NCI-H2227 (cell line): Measurements from ENCODE around the gene MOSMO.
A peak's percentile ranks its signal among the peaks of the same experiment; 100 is the strongest.
"Not testable (repeated sequence)": the region's sequence is repeated elsewhere in the genome, so short reads cannot be mapped to it uniquely, and the experiment has no call there.

Experiments used
- DNase-seq: peaks from one replicate; lab custom pipeline; 2025; ENCODE audit not compliant: unreplicated experiment; lab: John Stamatoyannopoulos, UW

Gene MOSMO

DNA sequence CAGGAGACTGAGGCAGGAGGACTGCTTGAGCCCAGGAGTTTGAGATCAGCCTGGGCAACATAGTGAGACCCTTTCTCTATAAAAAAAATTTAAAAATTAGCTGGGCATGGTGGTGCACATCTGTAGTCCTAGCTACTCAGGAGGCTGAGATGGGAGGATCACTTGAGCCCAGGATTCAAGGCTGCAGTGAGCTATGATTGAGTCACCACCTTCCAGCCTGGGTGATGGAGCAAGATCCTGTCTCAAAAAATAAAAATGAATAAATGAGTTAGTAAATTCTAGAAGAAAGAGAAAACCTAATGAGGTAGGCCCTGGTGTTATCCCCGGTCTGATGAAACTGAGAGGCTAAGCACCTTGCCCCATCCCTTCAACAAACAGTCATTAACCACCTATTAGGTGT lies 5.9 kb upstream of the MOSMO start:
- DNase-seq: not testable (repeated sequence)

DNA sequence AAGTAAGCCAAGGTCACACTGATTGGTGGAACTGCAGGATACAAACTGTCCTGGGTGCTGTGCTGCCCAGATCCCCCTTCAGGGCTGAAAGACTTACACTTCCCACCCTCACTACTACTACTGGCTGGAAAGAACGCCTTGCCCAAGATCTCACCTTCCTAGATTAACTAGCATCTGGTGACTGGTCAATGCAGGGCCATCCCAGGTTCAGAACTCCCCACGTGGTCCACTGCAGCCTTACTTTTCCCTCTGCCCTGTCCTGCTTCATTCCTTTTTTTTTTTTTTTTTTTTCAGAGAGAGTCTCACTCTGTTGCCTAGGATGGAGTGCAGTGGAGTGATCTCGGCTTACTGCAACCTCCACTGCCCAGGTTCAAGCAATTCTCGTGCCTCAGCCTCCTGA lies 4.7 kb upstream of the MOSMO start:
- no peak for DNase-seq

DNA sequence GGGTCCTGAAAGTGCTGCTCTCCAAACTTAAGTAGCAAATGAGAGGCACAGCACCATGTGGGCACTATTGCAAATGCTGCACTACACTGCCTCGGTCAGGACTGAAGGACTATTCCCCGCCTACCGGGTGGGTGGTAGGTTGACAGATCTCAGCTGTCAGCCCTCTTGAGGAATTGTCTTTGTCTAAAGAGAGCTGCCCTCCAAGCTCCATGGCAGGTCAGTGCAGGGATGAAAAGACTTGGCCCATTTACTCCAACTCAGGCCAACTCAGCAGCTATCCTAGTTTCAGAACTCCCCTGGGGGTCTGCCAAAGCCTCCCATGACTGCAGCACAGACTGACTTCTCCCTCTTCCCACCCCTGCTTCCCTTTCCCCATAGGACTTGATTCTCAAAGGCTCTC lies 3.6 kb upstream of the MOSMO start:
- no peak for DNase-seq

DNA sequence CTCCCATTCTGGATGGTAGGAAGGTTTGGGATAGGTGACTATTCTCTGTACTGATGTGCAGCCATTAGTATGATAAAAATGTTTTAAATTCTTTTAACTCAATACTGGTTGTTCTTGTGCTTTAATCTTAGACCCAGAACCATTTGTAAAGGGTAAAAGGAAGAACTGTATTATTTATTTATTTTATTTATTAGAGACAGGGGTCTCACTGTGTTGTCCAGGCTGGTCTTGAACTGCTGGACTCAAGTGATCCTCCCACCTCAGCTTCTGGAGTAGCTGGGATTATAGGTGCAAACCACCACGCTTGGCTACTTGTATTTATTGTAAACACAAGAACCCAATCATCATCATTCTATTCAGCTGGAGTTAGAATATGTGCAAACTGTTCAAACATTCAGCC lies 2.2 kb upstream of the MOSMO start:
- no peak for DNase-seq

DNA sequence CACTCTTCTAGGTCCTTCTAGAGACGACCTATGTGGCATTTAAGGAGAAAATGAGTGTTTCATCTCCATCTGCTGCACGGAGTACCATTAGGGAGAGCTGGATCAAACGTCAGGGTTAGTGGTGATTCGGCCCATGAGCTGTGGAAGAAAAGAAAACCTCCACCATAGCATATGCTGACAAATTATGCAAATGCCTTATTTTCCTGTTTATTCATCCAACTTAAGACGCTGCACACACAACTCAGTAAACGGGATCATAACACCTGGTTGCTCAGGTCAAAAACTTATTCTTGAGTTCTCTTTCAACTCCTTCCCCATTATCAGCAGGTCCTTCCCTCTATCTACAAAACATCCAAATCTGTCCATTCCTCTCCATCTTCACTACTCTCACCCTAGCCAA lies 1.3 kb upstream of the MOSMO start:
- no peak for DNase-seq

DNA sequence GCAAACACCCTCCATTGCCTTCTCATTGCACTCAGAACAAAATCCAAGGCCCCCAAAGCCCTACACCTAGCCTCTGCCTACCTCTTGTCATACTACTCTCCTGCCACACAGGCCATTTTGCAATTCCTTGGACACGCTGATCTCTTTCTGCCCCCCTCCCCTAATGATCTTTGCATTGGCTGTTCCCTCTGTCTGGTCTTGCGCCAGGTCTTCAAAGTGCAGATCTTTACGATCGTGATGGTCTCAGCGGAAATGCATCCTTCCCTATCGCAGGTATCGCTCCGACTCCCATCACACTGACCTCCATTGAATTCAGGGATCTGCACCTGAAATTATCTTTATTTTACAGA lies 777 bp upstream of the MOSMO start:
- no peak for DNase-seq

DNA sequence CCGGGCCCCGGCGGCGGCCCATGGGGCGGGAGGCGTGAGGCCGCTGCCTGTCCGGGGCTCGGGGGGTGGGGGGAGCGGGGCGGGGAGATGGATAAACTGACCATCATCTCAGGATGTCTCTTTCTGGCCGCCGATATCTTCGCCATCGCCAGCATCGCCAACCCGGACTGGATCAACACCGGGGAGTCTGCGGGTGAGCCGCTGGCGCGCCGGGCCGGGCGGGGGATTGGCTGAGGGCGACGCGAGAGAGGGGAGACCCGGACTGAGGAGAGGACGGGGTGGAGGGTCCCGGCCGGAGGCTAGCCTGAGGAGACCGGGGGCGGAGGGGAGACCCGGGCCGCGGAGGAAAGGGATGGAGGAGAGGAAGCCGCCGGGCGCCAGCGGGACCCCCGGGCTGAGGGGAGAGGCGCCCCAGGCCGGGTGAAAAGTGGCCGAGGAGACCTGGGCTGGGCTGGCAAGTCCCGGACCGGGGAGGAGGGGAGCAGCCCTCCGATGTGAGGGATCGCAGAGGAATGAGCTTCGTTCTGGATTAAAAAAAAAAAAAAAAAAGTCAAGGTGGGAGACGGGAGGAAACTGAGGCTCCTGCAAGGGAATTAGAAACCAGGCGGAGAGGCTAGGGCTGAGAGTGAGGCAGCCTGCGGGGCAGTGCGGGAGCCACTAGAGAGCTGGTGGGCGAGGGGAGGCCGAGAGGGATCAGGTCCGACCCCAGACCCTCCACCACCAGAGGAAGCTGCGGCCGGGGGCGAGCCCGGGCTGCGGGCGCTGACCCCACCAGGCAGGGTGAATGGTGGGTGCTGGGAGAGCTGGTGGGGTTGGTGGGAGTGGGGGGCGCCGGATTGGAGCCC lies 526 bp downstream of the MOSMO start:
- peak; percentile 50 for DNase-seq

DNA sequence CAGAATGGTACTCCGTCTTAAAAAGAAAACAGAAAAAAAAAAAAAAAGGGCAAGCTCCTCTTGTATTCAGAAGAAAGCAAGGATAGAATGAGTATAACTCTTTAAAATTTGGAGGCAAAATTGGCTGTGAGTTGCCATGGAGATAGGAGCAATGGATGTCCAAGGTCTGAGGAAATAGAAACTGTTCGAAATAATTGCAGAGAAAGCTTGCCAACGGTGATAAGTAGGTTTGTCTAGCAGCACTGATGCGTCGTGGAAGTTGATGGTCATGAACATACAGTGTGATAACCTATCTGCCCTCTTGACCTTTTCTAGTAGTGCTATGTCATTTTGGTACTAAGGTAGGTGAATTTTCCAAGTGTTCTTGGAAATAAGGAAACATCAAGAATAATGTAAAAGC lies 3.0 kb downstream of the MOSMO start:
- no peak for DNase-seq

DNA sequence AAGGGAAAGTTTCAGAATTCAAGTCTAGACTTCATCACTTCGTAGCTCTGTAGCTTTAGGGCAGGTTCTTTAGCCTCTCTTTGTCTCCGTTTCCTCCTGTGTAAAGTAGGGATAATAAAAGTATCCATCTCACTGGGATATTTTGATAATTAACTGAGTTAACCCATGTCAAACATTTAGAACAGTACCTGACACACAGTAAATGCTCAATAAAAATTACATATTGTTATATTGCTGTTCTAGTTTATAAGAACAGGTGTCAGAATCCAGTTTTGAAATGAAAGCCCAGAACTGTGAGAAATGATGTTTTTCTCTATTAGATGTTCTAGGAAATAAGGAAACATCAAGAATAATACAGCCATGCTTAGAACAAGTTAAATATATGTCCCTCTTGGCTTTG lies 4.3 kb downstream of the MOSMO start:
- DNase-seq: no peak

DNA sequence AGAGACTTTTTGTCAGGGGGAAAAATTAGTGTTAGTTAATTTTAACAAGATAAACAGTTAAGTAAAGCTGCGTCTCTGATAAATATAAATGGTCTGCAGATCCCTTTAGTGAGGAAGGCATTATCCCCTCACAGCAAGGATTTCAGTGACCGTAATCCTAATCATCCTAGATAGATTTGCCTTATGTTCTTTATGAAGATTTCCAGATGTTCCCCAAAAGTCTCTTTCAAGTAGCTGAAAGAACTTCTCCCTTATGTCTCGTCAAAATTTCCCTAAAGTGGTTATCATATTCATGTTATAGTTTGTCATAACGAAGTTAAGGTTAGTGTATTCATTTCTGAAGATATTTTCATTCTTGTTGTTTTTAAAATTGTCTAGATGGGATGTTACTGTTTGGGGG lies 5.6 kb downstream of the MOSMO start:
- no peak for DNase-seq

DNA sequence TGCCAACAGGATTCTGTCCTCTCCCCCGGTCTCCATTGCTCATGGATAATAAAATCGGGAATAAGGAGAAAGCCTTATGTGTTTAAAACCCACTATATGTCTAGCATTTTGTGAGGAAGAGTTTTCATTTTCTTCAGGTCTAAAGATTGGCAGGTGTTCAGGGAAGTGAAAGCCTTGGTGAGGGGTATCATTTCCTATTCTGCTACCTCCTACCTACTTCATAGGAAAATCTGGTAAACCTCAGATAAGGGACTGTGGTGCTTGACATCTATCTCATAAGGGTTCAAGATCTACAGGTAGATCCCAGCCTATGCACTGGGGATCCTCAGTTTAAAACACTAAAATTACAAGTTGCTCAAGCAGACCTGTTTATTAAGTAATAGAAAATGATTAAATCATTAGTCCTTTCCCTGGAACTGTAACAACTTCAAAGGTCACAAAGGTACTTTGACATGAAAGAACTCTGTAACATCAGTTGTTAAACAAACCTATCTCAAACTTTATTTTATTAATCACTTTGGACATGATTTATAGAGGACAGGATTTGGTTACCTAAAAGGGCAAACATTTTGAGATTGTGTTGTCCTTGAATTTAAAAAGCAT lies 6.5 kb downstream of the MOSMO start:
- DNase-seq: no peak

DNA sequence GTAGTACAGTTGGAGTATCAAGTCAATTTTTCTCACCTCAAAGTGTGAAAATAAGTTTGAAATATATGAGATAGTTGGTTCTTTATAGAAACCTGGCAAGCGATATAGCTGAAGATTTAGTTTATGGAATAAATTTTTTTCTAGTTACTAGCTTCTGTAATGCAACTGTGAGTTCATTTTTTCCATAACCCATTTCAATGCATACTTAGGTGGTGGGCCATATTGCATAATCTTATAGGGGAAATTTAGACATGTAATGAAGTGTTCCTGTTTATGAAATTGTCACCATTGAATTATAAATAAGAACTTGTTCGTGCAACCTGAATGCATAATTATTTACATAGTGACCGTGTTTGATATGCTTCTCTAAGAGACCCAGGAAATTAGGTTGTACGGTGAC lies 9.0 kb downstream of the MOSMO start:
- DNase-seq: no peak

DNA sequence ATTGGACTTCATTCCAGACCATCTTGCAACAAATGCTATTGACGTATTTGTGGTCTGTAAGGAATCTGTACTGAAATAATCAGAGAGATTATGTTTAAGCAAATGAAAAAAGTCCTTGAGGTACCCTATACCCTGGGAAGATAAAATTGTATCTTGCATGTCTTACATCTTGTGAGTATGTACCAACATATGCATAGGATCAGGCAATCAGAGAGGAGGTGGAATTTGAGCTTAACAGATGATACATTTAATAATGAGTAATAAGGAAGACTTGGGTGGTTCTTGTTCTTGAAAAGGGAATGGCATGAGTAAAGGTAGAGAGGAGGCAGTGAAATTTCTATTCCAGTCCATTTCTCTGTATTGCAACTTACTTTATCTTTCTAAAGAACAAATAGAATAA lies 10.6 kb downstream of the MOSMO start:
- DNase-seq: no peak

DNA sequence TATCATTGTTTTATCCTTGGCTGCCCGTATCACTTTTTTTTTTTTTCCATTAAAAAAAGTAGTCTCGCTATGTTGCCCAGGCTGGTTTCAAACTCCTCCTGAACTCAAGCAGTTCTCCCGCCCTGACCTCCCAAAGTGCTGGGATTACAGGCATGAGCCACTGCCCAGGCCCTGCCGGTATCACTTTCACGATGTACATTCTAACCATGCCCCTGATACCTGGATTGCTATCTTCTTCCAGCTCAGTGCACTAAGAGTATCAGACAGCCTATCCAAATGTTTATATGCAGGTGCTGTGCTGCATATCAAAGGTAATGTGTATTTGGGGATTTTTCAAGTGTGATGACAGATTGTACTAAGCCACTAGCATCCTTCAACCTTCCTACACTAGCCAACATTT lies 14.2 kb downstream of the MOSMO start:
- DNase-seq: no peak

DNA sequence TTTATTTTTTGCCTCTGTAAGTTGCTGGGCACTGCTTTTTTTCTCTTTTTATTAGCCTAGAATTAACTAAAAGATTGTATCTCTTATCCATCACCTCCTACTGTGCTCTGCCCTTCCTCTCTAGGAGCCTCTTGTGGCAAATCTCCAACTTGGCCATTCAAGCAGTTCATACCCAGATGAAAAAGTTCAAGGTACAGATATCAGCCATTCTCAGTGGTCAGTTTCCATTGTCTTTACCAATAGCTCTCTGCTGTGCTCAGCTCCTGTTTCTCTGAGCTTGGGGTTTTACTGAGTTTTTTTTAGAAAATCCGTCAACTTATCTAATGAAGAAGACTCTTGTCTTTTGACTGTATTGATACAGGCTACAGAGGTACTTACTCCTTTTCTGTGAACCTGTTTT lies 15.6 kb downstream of the MOSMO start:
- DNase-seq: no peak

DNA sequence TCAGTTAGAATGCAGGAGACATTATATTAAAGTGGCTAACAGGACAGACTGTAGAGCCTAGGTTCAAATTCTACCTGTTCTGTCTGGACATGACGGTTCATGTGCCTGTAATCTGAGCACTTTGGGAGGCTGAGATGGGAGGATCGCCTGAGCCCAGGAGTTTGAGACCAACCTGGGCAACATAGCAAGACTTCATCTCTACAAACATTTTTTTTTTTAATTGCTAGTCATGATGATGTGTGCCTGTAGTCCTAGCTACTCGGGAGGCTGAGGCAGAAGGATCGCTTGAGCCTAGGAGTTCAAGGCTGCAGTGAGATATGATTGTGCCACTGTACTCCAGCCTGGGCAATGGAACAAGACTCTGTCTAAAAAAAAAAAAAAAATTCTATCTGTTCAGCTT lies 16.9 kb downstream of the MOSMO start:
- DNase-seq: not testable (repeated sequence)

DNA sequence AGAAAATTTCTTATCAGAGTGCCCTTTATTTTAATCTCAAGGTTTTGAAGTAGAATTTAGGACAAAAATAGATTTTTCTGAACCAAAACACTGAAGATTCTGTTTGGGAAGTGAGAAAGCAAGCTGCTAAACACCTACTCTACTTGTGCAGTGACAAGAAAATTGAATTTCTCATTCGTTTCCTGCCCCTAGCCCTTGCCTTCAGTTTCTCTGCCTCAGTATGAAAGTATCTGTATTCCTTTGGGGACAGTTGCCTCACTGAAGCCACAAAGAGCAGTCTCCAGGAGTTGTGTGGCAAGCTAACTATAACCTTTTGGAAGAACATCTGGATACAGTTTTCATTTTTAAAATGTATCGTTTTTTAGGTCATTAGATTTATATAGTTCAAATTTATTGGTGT lies 19.7 kb downstream of the MOSMO start:
- DNase-seq: no peak

DNA sequence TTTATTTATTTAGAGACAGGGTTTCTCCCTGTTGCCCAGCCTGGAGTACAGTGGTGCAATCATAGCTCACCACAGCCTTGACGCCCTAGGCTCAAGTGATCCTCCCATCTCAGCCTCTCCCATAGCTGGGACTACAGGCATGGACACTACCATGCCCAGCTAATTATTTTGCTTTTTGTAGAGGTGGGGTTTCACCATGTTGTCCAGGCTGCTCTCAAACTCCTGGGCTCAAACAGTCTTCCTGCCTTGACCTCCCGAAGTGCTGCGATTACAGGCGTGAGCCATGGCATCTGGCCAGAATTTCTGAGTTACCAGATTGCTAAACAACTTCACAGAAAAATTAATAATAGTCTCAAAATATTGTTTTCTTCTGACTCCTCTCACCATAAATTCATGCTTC lies 21.7 kb downstream of the MOSMO start:
- no peak for DNase-seq

DNA sequence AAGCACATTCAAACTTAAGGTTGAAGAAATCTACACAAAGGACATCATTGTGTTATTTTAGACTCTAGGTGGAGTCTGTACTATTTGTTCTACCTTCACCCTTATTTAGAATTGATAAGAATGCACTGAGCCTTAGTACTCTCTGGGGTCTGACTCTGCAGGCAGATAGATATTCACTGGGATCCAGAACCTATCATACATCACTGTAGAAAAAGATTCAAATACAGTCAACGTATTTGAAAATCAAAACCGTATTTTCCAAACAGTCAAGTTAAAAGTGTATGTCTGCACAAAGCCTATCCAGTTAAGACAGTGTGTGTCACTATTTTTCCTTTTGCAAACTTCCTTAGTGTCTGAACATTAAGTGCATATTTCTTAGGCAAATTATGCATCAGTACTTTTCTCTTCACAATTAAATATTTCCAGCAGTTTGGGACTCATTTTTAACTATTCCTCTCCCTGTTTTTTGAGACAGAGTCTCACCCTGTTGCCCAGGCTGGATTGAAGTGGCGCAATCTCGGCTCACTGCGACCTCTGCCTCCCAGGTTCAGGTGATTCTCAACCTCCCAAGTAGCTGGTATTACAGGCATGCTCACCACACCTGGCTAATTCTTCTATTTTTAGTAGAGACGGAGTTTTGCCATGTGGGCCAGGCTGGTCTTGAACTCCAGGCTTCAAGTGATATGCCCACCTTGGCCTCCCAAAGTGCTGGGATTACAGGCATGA lies 22.3 kb downstream of the MOSMO start:
- no peak for DNase-seq

DNA sequence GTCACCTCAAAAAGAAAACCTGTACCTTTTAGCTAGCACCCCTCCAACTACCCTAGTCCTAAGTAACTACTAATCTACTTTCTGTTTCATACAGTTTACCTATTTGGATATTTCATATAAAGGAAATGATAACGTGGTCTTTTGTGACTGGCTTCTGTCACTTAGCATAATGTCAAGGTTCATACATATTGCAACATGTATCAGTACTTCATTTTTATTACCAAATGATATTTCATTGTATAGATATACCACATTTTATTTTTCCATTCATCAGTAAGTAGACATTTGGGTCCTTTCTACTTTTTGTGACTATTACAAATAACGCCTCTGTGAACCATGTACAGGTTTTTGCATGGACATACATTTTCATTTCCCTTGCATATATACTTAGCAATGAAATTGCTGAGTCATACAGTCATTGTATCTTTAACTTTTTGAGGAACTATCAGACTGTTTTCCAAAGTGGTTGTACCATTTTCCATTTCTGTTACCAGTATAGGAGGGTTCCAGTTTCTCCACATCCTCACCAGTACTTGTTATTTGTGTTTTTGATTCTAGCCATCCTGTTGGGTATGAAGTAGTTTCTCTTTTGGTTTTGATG lies 23.7 kb downstream of the MOSMO start:
- DNase-seq: no peak

DNA sequence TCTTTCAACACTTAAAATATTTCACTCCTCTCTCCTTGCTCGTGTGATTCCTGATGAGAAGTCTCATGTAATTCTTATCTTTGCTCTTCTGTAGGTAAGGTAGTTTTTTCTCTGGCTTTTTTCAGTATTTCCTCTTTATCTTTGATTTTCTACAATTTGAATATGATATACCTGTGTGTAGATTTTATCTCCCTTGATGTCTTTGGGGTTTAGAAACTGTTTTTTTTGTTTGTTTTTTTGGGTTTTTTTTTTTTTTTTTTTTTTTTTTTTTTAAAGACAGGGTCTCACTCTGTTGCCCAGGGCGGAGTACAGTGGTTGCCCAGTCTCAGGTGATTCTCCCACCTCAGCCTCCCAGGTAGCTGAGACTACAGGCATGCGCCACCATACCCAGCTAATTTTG lies 26.6 kb downstream of the MOSMO start:
- no peak for DNase-seq

DNA sequence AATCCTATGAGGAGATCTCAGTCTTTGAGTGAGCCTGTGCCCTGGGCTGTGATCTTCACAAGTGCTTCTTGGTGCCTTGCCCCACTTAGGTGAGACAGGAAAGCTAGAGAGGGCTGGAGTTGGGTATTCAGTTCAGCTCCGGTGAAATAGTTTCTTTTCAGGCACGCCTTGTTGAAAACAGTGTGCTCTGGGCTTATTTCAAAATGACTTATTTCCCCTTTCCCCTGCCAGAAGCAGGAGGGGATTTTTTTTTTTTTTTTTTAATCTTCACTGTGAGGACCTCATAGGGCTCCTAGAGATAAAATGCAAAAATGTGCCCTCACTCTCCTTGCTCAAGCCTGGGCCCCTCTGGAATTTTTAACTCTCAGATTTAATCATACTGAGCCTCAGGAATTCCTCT lies 27.2 kb downstream of the MOSMO start:
- no peak for DNase-seq
